Endothelial cell (in vitro differentiated cells): ENCODE results near the gene NDN. TPM values are rescaled to one million over a fixed set of nuclear protein-coding genes. Genes with fewer than 3 reads are reported as not detected.

Source experiments
- DNase-seq: peaks from one replicate; pipeline ENCODE4 v3.0.0; 2021; ENCODE audit warnings: low spot score
- H3K27ac Mint-ChIP-seq: one replicate; pipeline ENCODE4 v1.8.0; 2021; ENCODE audit warnings: mixed read lengths, inconsistent platforms; ENCODE audit not compliant: unreplicated experiment
- H3K27me3 Mint-ChIP-seq: one replicate; pipeline ENCODE4 v1.8.0; 2021; ENCODE audit warnings: mild to moderate bottlenecking, moderate library complexity, mixed read lengths, inconsistent platforms; ENCODE audit not compliant: unreplicated experiment
- H3K36me3 Mint-ChIP-seq: one replicate; pipeline ENCODE4 v1.8.0; 2021; ENCODE audit warnings: mild to moderate bottlenecking, low read depth, mixed read lengths, inconsistent platforms; ENCODE audit not compliant: unreplicated experiment
- H3K4me1 Mint-ChIP-seq: one replicate; pipeline ENCODE4 v1.8.0; 2021; ENCODE audit warnings: mild to moderate bottlenecking, mixed read lengths, inconsistent platforms; ENCODE audit not compliant: unreplicated experiment
- H3K4me3 Mint-ChIP-seq: one replicate; pipeline ENCODE4 v1.8.0; 2021; ENCODE audit warnings: mild to moderate bottlenecking, mixed read lengths, inconsistent platforms; ENCODE audit not compliant: unreplicated experiment
- H3K9me3 Mint-ChIP-seq: one replicate; pipeline ENCODE4 v1.8.0; 2021; ENCODE audit warnings: mixed read lengths, inconsistent platforms; ENCODE audit not compliant: unreplicated experiment
- CTCF ChIP-seq: fragments of 200-600 bp; sonication (generic); IDR thresholded peaks from one replicate; pipeline ENCODE4 v1.5.0; 2021; ENCODE audit warnings: antibody characterized with exemption; ENCODE audit not compliant: unreplicated experiment
- total RNA-seq: library from RNA; stranded (reverse); fragmentation: NEBNext Ultra II Directional; extraction: Animal tissue kit (Norgen Biotek cat#: 25700); gene quantifications from one replicate; pipeline ENCODE4 v1.2.1, GENCODE V29; 2021; ENCODE audit not compliant: unreplicated experiment

NDN gene
- total RNA-seq, 1 donor from 2014 or later = 54.7 TPM

GRCh38 chr15:23695282-23695681 lies 8.2 kb upstream of the NDN start:
- no peak for DNase-seq
- H3K27ac Mint-ChIP-seq = no peak overlapping the region
- H3K27me3 Mint-ChIP-seq = peaks cover 1% of the 10 kb centered on the region
- no peak for TF ChIP-seq CTCF
- H3K9me3 Mint-ChIP-seq = no peaks in the 10 kb centered on the region
- peaks cover 3% of the 10 kb centered on the region for H3K36me3 Mint-ChIP-seq
- no peaks in the 10 kb centered on the region for H3K4me1 Mint-ChIP-seq
- no peak overlapping the region for H3K4me3 Mint-ChIP-seq

GRCh38 chr15:23694592-23694991 lies 7.5 kb upstream of the NDN start:
- TF ChIP-seq CTCF = no peak
- peaks cover 3% of the 10 kb centered on the region for H3K36me3 Mint-ChIP-seq
- H3K4me1 Mint-ChIP-seq = no peaks in the 10 kb centered on the region
- no peaks in the 10 kb centered on the region for H3K9me3 Mint-ChIP-seq
- no peak for DNase-seq
- H3K4me3 Mint-ChIP-seq = no peak overlapping the region
- H3K27me3 Mint-ChIP-seq = peaks cover 1% of the 10 kb centered on the region
- no peak overlapping the region for H3K27ac Mint-ChIP-seq

GRCh38 chr15:23690450-23690852 lies 3.3 kb upstream of the NDN start:
- Mint-ChIP-seq H3K27ac (no peak overlapping the region), H3K9me3 (peaks cover 9% of the 10 kb centered on the region), H3K27me3 (peaks cover 3% of the 10 kb centered on the region), H3K36me3 (peaks cover 11% of the 10 kb centered on the region), H3K4me1 (no peaks in the 10 kb centered on the region), H3K4me3 (no peak overlapping the region)
- no peak for TF ChIP-seq CTCF
- DNase-seq = no peak

GRCh38 chr15:23690015-23690414 lies 2.9 kb upstream of the NDN start:
- no peak for DNase-seq
- Mint-ChIP-seq H3K4me3 (no peak overlapping the region), H3K9me3 (peaks cover 9% of the 10 kb centered on the region), H3K27ac (no peak overlapping the region), H3K4me1 (no peaks in the 10 kb centered on the region), H3K27me3 (peaks cover 3% of the 10 kb centered on the region), H3K36me3 (peaks cover 11% of the 10 kb centered on the region)
- TF ChIP-seq CTCF = no peak

GRCh38 chr15:23686466-23687142 lies 501 bp downstream of the NDN start:
- no peak for TF ChIP-seq CTCF
- Mint-ChIP-seq H3K9me3 (peaks cover 9% of the 10 kb centered on the region), H3K4me1 (no peaks in the 10 kb centered on the region), H3K4me3 (peak overlapping the region; percentile 62), H3K27ac (no peak overlapping the region), H3K36me3 (peaks cover 9% of the 10 kb centered on the region), H3K27me3 (peaks cover 1% of the 10 kb centered on the region)
- DNase-seq = peak; percentile 21
